ENCODE measurements around the gene PSMD14. TPM values are rescaled to one million over a fixed set of nuclear protein-coding genes. Genes with fewer than 3 reads are reported as not detected.

Gene PSMD14
- total RNA-seq, 2 donors from 2014 or later: 6.6 to 26.2 TPM

DNA sequence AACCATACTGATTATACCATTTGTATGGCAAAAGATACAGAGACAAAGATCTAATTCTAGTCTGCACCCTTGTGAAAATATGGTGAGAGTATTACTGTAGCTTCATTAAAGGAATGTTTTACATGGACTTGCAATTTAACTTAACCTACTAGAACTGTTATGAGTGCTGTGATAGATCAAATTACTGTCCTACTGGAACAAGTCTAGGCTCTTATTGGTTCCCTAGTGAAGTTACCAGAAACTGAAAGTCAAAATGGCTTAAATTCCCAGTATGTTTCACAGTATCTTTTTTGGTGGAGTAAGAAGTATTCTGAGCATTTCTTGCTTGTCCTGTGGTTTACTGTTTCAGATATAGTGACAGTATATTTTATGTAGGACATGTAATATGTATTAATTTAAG, 104.1 kb downstream of the PSMD14 start:
- Histone ChIP-seq H3K9me3 (no peaks in the 10 kb centered on the region), H3K27me3 (peaks cover 0 to 19% of the 10 kb centered on the region in 2 donors), H3K27ac (no peak overlapping the region), H3K36me3 (replicated peaks in 1 of 2; ENCODE audit: insufficient read depth in 1 of 2, low read depth in 2 of 2) (no peaks in the 10 kb centered on the region), H3K4me1 (peaks cover 33% of the 10 kb centered on the region), H3K4me3 (no peak overlapping the region)
- intact Hi-C loops (cut with DNase I): no loop called here
- no peak for DNase-seq
- ATAC-seq: no peak
- TF ChIP-seq, protein P1, sequence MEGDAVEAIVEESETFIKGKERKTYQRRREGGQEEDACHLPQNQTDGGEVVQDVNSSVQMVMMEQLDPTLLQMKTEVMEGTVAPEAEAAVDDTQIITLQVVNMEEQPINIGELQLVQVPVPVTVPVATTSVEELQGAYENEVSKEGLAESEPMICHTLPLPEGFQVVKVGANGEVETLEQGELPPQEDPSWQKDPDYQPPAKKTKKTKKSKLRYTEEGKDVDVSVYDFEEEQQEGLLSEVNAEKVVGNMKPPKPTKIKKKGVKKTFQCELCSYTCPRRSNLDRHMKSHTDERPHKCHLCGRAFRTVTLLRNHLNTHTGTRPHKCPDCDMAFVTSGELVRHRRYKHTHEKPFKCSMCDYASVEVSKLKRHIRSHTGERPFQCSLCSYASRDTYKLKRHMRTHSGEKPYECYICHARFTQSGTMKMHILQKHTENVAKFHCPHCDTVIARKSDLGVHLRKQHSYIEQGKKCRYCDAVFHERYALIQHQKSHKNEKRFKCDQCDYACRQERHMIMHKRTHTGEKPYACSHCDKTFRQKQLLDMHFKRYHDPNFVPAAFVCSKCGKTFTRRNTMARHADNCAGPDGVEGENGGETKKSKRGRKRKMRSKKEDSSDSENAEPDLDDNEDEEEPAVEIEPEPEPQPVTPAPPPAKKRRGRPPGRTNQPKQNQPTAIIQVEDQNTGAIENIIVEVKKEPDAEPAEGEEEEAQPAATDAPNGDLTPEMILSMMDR (IDR thresholded peaks at IDR 0.05): no peak
- no peak for TF ChIP-seq POLR2A (IDR thresholded peaks at IDR 0.05)

DNA sequence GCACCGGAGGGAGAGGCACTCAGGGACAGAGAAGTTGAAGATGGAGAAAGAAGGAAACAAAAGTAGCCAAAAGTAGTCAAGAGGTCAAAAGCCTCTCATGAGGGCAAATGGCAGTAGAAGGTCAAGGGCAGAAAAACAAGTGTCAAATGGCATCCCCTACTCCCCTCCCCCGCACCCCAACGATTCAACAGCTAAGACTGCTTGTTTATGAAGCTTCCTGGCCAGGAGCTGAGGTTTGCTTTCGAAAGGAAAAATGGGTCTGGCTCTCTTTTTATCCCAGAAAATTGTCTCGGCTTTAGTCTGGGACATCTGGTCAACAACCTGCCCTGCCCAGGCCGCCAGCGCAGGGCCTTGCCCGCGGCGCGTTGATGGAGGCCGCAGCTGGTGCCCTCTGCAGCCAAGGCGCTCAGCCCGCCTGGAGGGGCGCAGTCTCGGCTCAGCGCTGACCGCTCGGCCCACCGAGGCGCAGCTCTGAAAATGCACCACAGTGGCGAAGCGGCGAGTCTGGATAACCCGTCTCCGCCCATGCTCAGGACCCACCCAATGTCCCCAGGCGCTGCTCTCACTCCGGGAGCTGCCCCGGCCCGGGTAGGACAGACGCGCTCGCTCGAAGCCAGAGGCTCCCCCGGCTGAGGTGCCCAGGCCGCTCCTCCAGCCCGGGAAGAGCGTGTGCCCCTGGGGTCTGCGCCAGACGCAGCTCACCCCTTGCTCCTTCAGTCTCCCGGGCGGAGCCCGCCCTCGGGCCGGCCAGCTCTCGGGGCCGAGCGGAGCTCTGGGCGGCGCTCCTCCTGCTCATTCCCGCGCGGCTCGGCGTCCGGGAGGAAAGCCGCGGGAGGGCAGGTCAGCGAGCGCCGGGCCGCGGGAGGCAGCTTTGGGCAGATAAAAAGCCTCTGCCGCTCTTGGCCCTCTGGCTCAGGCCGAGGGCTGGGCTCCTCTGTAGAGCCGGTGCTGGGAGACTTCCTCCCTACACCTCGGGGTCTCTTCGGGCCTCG, 106.1 kb downstream of the PSMD14 start:
- TF ChIP-seq, protein P1 (IDR thresholded peaks at IDR 0.05): peak in 1 of 7 experiments; percentile 3
- no peak for TF ChIP-seq POLR2A (IDR thresholded peaks at IDR 0.05)
- intact Hi-C loops (cut with DNase I): no loop called here
- ATAC-seq (peak; percentile 68), DNase-seq (no peak)
- Histone ChIP-seq H3K9me3 (no peaks in the 10 kb centered on the region), H3K4me1 (peaks cover 47% of the 10 kb centered on the region), H3K36me3 (replicated peaks in 1 of 2; ENCODE audit: insufficient read depth in 1 of 2, low read depth in 2 of 2) (no peaks in the 10 kb centered on the region), H3K27ac (no peak overlapping the region), H3K4me3 (peak overlapping the region in 1 of 2 donors; percentile 26), H3K27me3 (peaks cover 0 to 38% of the 10 kb centered on the region in 2 donors)
- 5 to 13% methylated on average over 38 to 69 of the region's 69 CpGs for WGBS, 2 donors

DNA sequence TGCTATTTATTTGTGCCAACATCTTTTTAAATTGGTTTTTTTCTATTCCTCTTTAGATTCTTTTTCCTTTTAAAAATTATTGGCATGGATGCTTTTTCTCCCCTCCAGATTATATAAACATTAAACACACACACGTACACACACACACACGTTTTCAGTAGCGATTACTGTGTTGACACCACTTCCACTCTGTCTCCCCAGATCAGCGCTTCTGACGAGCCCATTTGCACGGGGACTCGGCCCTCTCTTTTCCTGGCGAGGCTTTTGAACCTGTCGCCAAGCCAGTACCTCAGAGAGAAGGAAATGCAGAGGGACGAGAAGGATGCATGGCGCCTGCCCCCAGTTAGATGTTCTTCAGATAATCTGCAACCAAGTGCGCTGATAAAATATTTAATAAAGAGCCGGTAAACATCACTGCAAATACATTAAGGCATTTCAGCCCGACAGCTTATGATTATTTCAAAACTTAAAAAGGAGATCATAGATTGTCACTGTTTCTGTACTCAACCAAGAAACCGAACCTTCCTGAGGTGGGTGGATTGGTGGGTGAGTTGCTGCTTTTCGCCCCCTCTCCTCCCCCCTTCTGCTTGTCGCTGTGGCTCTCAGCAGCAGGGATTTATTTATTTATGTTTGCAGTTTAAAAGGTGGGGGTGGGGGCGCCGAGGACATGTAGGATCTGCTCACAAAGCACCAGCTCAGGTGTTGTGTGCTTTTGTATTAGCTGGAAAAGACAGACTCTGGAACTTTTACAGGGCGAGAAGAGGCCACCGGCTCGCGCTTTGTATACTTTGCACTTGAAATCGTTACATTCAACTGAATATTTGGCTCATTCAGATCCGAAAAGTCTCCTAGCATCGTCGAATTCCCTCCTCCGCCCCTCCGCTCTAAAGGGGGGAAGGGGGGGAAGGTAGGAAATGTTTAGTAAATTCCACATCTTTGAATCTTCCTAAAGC, 107.1 kb downstream of the PSMD14 start:
- Histone ChIP-seq H3K27ac (no peak overlapping the region), H3K4me1 (peaks cover 47% of the 10 kb centered on the region)
- 5 to 6% methylated on average over 29 of the region's 29 CpGs for WGBS, 2 donors

DNA sequence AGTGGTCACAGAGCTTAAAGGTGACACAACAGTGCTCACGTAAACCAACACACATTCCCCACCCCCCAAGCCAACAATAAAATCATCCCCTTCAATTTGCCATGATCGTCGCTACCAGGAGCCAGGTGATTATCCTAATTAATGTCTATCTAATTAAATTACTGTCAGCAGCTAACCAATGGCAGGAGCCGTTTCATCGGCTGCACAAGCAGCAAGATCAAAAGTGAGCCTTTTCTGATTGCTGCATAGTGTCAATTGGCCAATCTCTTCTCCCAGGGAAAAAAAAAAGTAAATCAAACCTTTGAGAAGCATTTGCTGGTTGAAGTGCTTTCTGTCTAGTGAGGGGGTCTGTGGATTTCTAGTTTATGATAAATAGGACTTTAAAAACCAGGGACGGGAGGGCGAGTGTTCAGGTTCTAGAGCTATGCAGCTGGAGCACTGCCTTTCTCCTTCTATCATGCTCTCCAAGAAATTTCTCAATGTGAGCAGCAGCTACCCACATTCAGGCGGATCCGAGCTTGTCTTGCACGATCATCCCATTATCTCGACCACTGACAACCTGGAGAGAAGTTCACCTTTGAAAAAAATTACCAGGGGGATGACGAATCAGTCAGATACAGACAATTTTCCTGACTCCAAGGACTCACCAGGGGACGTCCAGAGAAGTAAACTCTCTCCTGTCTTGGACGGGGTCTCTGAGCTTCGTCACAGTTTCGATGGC, 107.9 kb downstream of the PSMD14 start, which contains the start of gene TBR1:
Gene TBR1 (plus strand): TSS at position 311 of the 721 bp plus-strand sequence. CDS start 114 bp downstream, at position 425.
- DNase-seq: no peak
- Histone ChIP-seq H3K36me3 (replicated peaks in 1 of 2; ENCODE audit: insufficient read depth in 1 of 2, low read depth in 2 of 2) (no peaks in the 10 kb centered on the region), H3K27me3 (peaks cover 0 to 38% of the 10 kb centered on the region in 2 donors), H3K27ac (no peak within 1 kb of the TSS), H3K4me3 (no peak within 1 kb of the TSS), H3K4me1 (peaks cover 47% of the 10 kb centered on the region), H3K9me3 (no peaks in the 10 kb centered on the region)
- no peak for TF ChIP-seq POLR2A (IDR thresholded peaks at IDR 0.05)
- TF ChIP-seq, protein P1 (IDR thresholded peaks at IDR 0.05): no peak
- intact Hi-C loops (cut with DNase I): no loop called here
- 4 to 10% methylated on average over 16 of the region's 16 CpGs for WGBS, 2 donors
- ATAC-seq: no peak

More for the DNA sequence above, 107.1 kb downstream of the PSMD14 start:
- DNase-seq: no peak
- Histone ChIP-seq H3K4me3 (peak overlapping the region in 1 of 2 donors; percentile 26), H3K36me3 (replicated peaks in 1 of 2; ENCODE audit: insufficient read depth in 1 of 2, low read depth in 2 of 2) (no peaks in the 10 kb centered on the region), H3K9me3 (no peaks in the 10 kb centered on the region), H3K27me3 (peaks cover 0 to 38% of the 10 kb centered on the region in 2 donors)
- intact Hi-C loops (cut with DNase I): no loop called here
- no peak for TF ChIP-seq POLR2A (IDR thresholded peaks at IDR 0.05)
- TF ChIP-seq, protein P1 (IDR thresholded peaks at IDR 0.05): no peak
- no peak for ATAC-seq

Data from body of pancreas (tissue), 4 donors.